GM12865 (cell line): ENCODE data around the gene SF3B1.
"Not testable (repeated sequence)": the region's sequence is repeated elsewhere in the genome, so short reads cannot be mapped to it uniquely, and the experiment has no call there.

Experiments used
- DNase-seq: peaks from one replicate; pipeline ENCODE4 v3.0.0; 2010; ENCODE audit warnings: low read depth
- H3K4me3 ChIP-seq: 2 replicates; pipeline ENCODE4 v1.5.1; 2011; ENCODE audit warnings: mild to moderate bottlenecking, low read depth, low read length, control low read depth
- CTCF ChIP-seq: IDR thresholded peaks from 2 replicates; pipeline ENCODE4 v1.5.1; 2011; ENCODE audit warnings: low read length, control low read depth, low read depth, inconsistent platforms; ENCODE audit not compliant: insufficient read depth; ENCODE audit errors: missing control alignments

The SF3B1 gene, protein sequence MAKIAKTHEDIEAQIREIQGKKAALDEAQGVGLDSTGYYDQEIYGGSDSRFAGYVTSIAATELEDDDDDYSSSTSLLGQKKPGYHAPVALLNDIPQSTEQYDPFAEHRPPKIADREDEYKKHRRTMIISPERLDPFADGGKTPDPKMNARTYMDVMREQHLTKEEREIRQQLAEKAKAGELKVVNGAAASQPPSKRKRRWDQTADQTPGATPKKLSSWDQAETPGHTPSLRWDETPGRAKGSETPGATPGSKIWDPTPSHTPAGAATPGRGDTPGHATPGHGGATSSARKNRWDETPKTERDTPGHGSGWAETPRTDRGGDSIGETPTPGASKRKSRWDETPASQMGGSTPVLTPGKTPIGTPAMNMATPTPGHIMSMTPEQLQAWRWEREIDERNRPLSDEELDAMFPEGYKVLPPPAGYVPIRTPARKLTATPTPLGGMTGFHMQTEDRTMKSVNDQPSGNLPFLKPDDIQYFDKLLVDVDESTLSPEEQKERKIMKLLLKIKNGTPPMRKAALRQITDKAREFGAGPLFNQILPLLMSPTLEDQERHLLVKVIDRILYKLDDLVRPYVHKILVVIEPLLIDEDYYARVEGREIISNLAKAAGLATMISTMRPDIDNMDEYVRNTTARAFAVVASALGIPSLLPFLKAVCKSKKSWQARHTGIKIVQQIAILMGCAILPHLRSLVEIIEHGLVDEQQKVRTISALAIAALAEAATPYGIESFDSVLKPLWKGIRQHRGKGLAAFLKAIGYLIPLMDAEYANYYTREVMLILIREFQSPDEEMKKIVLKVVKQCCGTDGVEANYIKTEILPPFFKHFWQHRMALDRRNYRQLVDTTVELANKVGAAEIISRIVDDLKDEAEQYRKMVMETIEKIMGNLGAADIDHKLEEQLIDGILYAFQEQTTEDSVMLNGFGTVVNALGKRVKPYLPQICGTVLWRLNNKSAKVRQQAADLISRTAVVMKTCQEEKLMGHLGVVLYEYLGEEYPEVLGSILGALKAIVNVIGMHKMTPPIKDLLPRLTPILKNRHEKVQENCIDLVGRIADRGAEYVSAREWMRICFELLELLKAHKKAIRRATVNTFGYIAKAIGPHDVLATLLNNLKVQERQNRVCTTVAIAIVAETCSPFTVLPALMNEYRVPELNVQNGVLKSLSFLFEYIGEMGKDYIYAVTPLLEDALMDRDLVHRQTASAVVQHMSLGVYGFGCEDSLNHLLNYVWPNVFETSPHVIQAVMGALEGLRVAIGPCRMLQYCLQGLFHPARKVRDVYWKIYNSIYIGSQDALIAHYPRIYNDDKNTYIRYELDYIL

GRCh38 chr2:197434541-197435513 is at the start of gene SF3B1:
TSS of gene SF3B1 (minus strand) at chr2:197435028. CDS start at chr2:197434999, 29 bp downstream.
- DNase-seq: peak; percentile 99
- no peak for TF ChIP-seq CTCF

DNA sequence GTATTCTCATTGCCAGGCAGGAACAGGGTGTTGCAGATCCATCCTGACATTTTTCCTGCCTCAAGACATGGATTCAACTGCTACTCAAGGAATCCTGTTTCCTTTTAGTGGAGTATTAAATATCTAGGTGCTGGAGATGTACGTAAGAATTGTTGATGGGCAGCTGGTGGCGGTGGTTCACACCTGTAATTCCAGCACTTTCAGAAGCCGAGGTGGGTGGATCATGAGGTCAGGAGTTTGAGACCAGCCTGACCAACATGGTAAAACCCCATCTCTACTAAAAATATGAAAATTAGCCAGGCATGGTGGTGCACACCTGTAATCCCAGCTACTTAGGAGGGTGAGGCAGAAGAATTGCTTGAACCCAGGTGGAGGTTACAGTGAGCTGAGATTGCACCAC is 49.4 kb upstream of the SF3B1 start:
- peak; percentile 25 for DNase-seq

More at GRCh38 chr2:197434541-197435513, at the start of gene SF3B1:
- H3K4me3 ChIP-seq: peak within 1 kb of the TSS; percentile 89

DNA sequence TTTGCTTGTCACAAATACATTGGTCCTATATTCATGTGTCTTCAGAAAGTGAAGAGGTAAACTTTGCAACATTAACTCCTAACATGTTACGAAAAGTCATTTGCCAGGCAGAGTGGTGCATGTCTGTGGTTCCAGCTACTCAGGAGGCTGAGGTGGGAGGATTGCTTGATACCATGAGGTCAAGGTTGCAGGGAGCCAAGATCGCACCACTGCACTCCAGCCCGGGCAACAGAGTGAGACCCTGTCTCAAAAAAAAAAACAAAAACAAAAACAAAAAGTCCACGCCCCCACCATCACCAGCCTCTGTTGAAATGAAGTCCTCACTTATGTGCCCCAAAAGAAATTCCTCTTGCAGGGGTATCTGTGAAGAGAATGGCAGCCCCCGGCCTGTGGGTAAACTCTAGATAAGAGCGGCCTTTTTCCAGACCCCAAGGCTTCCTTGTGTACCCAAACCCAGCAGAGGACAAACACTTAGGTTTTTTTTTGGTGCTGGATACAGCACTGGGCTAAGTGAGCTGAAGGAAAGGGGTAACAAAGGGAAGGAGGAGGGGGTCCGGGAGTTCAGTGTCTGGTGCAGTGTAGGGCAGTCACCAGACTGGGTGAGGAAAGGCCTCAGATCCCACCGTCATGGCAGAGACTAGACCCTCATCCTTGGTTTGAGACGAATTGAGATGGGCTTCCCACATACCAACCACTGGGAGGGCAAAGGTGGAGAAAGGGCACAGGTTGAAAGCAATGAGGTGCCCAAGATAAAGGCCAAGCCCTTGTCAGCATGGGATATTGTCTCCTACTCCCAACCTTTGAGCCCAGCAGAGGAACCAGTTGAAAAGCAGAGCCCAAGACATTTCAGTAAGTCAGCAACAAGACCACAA is 45.6 kb upstream of the SF3B1 start:
- DNase-seq: no peak
- no peak overlapping the region for H3K4me3 ChIP-seq
- no peak for TF ChIP-seq CTCF

More for the DNA sequence above, 49.4 kb upstream of the SF3B1 start:
- H3K4me3 ChIP-seq: not testable (repeated sequence)

DNA sequence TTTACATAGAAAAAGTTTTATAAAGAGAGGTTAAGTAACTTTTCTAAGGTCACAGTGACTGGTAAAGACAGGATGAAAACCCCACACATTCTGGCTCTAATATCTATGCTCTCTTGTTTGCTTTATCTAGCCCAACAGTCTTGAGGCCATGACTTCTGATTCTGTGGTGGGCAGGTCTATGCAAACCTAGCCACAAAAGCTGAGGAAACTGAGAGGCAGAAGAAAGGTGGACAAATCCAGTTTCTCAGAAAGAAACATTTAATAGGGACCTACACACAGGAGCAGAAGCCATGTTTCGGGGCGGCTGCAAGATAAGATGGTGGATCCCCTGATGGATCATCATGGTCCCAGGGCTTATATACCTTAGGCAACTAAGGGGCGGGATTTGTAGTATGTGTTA is 43.0 kb upstream of the SF3B1 start:
- TF ChIP-seq CTCF: no peak
- no peak for DNase-seq
- H3K4me3 ChIP-seq: no peak overlapping the region

DNA sequence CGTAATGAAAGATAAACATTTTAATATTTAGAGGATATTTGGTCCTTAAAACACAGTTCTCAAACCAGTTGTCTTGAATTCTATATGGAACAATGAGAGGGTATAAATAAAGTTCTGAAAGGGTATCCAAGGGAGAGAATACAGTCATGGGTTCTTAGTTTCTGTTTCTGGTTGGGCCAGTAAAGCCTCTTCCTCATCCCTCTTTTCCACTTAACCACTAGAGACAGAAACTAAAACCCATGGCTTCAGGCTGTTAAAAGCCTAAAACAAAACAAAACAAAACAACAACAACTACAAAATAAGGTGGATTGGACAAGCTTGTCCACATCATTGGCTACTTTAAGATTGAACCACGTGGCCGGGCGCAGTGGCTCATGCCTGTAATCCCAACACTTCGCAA is 37.3 kb upstream of the SF3B1 start:
- DNase-seq: no peak
- TF ChIP-seq CTCF: no peak
- no peak overlapping the region for H3K4me3 ChIP-seq

DNA sequence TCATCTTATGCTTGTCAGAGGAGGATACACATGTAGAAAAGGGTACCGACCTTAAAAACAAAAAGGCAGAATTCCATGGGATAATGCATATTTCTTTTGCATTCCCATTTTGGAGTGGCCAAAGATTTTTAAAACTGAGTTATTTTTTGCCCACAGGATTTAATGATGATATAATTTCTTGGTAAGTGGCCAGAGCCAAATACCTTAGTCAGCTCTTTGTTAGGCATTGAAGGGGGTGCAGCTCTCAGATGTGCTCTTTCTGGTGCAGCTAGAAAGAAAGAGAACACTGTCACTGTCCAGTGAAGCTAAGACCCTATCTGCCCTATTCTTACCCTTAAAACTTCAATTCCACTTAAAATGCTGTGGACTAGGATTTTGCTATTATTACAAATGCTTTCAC is 29.3 kb upstream of the SF3B1 start:
- no peak for DNase-seq
- H3K4me3 ChIP-seq: no peak overlapping the region

More for the DNA sequence above, 29.3 kb upstream of the SF3B1 start:
- TF ChIP-seq CTCF: no peak
